K562 (cell line): Measurements from ENCODE around the gene ST6GALNAC1. TPM values are rescaled to one million over a fixed set of nuclear protein-coding genes. Genes with fewer than 3 reads are reported as not detected.
A peak's percentile ranks its signal among the peaks of the same experiment; 100 is the strongest.

Source experiments
- ATAC-seq: fragments of 200-7000 bp; cut with Tn5 transposase; 3 replicates; pipeline ENCODE4 v1.9.1; 2020; ENCODE audit warnings: moderate library complexity
- BruUV-seq: library from RNA; stranded (reverse); fragments of 400-500 nt; replicated peaks from 2 replicates; lab custom pipeline; 2021; lab: Mats Ljungman, UMichigan
- CTCF ChIA-PET: fragments of 300-600 bp; formaldehyde crosslinking; extraction: SDS; loops from one replicate; lab custom pipeline; 2021; ENCODE audit warnings: low intra/inter-chr PET ratio; lab: Yijun Ruan, JAX
- POLR2A ChIA-PET: fragments of 300-600, 350-650 bp; sonication (Branson Sonifier 250); formaldehyde crosslinking; extraction: SDS; loops from one replicate; lab custom pipeline; 2021; ENCODE audit warnings: antibody characterized with exemption, inconsistent platforms; lab: Yijun Ruan, JAX
- DNase-seq, 4 experiments: peaks; one replicate each; pipeline versions ENCODE4 v3.0.0 to v3.0.0-alpha.2; 2011 to 2018; ENCODE audit warnings: low spot score in 3 of 4, mixed read lengths in 3 of 4; ENCODE audit errors: extremely low read depth in 1 of 4
- FAIRE-seq: peaks from 2 replicates; lab custom pipeline; 2011; peaks lifted over from hg19 to GRCh38; lab: Jason Lieb, UNC
- H2AFZ ChIP-seq: 2 replicates; pipeline ENCODE4 v1.6.0; 2011; ENCODE audit warnings: low read depth, low read length, control low read depth, inconsistent platforms
- H3K27ac ChIP-seq: fragments of 200-600 bp; 3 replicates; pipeline ENCODE4 v1.8.0; 2011; ENCODE audit warnings: low read depth, mild to moderate bottlenecking, control low read depth, inconsistent platforms, low read length, moderate library complexity, mixed read lengths; ENCODE audit errors: extremely low read depth
- H3K27me3 ChIP-seq, 2 experiments: fragments of 300-600 bp in 1 of 2; 2 replicates in 1 of 2; 3 replicates in 1 of 2; pipeline versions ENCODE4 v1.6.0 to v1.8.0; 2011; ENCODE audit warnings: inconsistent platforms in 2 of 2, low read length in 2 of 2, mild to moderate bottlenecking in 1 of 2, mixed read lengths in 1 of 2, moderate library complexity in 1 of 2; ENCODE audit not compliant: control insufficient read depth in 2 of 2, insufficient read depth in 2 of 2
- H3K36me3 ChIP-seq: fragments of 300-600 bp; 3 replicates; pipeline ENCODE4 v1.8.0; 2011; ENCODE audit warnings: mild to moderate bottlenecking, low read length, inconsistent platforms; ENCODE audit not compliant: control insufficient read depth, insufficient read depth
- H3K4me1 ChIP-seq, 2 experiments: fragments of 200-600 bp in 1 of 2; replicated peaks in 1 of 2; 2 replicates in 1 of 2; 3 replicates in 1 of 2; pipeline versions ENCODE4 v1.5.1 to v1.8.0; 2011; ENCODE audit warnings: inconsistent platforms in 2 of 2, low read length in 2 of 2, mild to moderate bottlenecking in 1 of 2, mixed read lengths in 1 of 2, moderate library complexity in 1 of 2; ENCODE audit not compliant: control insufficient read depth in 2 of 2, insufficient read depth in 2 of 2
- H3K4me2 ChIP-seq: 2 replicates; pipeline ENCODE4 v1.6.1; 2011; ENCODE audit warnings: low read length, control low read depth, inconsistent platforms, mixed read lengths; ENCODE audit not compliant: insufficient read depth
- H3K4me3 ChIP-seq: fragments of 200-600 bp; sonication (generic), shearing (Covaris generic); 2 replicates; pipeline ENCODE4 v1.5.1; 2016; ENCODE audit warnings: control low read depth, inconsistent platforms
- H3K79me2 ChIP-seq: fragments of 200-600 bp; 3 replicates; pipeline ENCODE4 v1.8.0; 2011; ENCODE audit warnings: low read length, inconsistent platforms; ENCODE audit not compliant: control insufficient read depth, insufficient read depth
- H3K9ac ChIP-seq, 2 experiments: 2 replicates each; pipeline versions ENCODE4 v1.6.0 to v1.6.1; 2011; ENCODE audit warnings: low read depth in 2 of 2, low read length in 2 of 2, control low read depth in 1 of 2, inconsistent platforms in 1 of 2, mild to moderate bottlenecking in 1 of 2, mixed read lengths in 1 of 2; ENCODE audit not compliant: insufficient read depth in 1 of 2
- H3K9me1 ChIP-seq: one replicate; pipeline ENCODE4 v1.6.0; 2011; ENCODE audit warnings: inconsistent platforms, mild to moderate bottlenecking, low read length, moderate library complexity; ENCODE audit not compliant: control insufficient read depth, insufficient read depth
- H3K9me3 ChIP-seq: replicated peaks from 2 replicates; pipeline ENCODE4 v1.5.1; 2011; ENCODE audit warnings: low read depth, low read length, inconsistent platforms; ENCODE audit not compliant: control insufficient read depth, insufficient read depth
- H4K20me1 ChIP-seq: replicated peaks from 2 replicates; pipeline ENCODE4 v1.6.1; 2011; ENCODE audit warnings: low read length, inconsistent platforms, mixed read lengths; ENCODE audit not compliant: control insufficient read depth, insufficient read depth
- HSF4 ChIP-seq: fragments of 250-450 bp; sonication (Bioruptor Pico); IDR thresholded peaks from 2 replicates; pipeline ENCODE4 v2.1.2; 2022; ENCODE audit warnings: mild to moderate bottlenecking, moderate library complexity, borderline replicate concordance
- STAT5B ChIP-seq: fragments of 250-450 bp; sonication (Bioruptor Pico); IDR thresholded peaks from 2 replicates; pipeline ENCODE4 v1.8.0; 2021; ENCODE audit warnings: mild to moderate bottlenecking, inconsistent platforms
- WGBS: fragments of 100-300 bp; shearing (Covaris generic); methylation state at CpG from one replicate; pipeline ENCODE4 v1.1.6; 2016; ENCODE audit warnings: low coverage, mixed read lengths; ENCODE audit not compliant: insufficient coverage; ENCODE audit errors: missing lambda C conversion rate; 5-methylcytosine and 5-hydroxymethylcytosine counted together
- in situ Hi-C: fragments of 300-500 bp; cut with MboI; formaldehyde crosslinking; loops from 4 replicates; pipeline ENCODE4 v1.15.0; 2018; ENCODE audit warnings: inconsistent platforms, mixed read lengths
- intact Hi-C: fragments of 100-400 bp; cut with micrococcal nuclease; formaldehyde crosslinking; loops from 2 replicates; pipeline ENCODE4 v1.14.2; 2022
- polyA plus RNA-seq, 8 experiments: library from polyadenylated mRNA; depleted of rRNA in 4 of 8; stranded (reverse) in 5 of 8; unstranded in 3 of 8; fragments of >200 nt; fragmentation: Nextera tagmentation in 2 of 8; fragmentation: Illumina TruSeq in 1 of 8; extraction: Ambion mirVana in 2 of 8; extraction: Trizol in 1 of 8; gene quantifications; 2 replicates each; pipeline versions ENCODE4 v1.2.1 to v1.2.3, GENCODE V29; 2011 to 2014; ENCODE audit warnings: inconsistent platforms in 1 of 8, missing spikeins in 1 of 8
- total RNA-seq, 7 experiments: library from RNA; depleted of rRNA in 6 of 7; stranded (reverse); fragments of >200 nt in 6 of 7; fragmentation: Illumina TruSeq in 2 of 7; extraction: Trizol in 2 of 7; gene quantifications; 2 replicates each; pipeline versions ENCODE4 v1.2.1 to v1.2.3, GENCODE V29; 2011 to 2021; ENCODE audit warnings: low replicate concordance in 1 of 7
- TF ChIP-seq, protein P1 (sequence below): sonication (generic); formaldehyde crosslinking; IDR thresholded peaks from 2 replicates; pipeline ENCODE4 v1.8.1; 2023; ENCODE audit warnings: mild to moderate bottlenecking, missing genetic modification reagents
- TF ChIP-seq, protein P2 (sequence below), 2 experiments: fragments of 450-650 bp in 1 of 2; IDR thresholded peaks; 2 replicates each; pipeline ENCODE4 v1.6.1; 2011 to 2017; ENCODE audit warnings: low read depth in 2 of 2, antibody characterized with exemption in 1 of 2, borderline replicate concordance in 1 of 2, low read length in 1 of 2, mild to moderate bottlenecking in 1 of 2, mixed read lengths in 1 of 2; ENCODE audit not compliant: control insufficient read depth in 1 of 2
- TF ChIP-seq, protein P3 (sequence below): fragments of 250-450 bp; sonication (Bioruptor Pico); IDR thresholded peaks from 2 replicates; pipeline ENCODE4 v1.9.0; 2021; ENCODE audit warnings: mild to moderate bottlenecking
- TF ChIP-seq, protein P4 (sequence below), 2 experiments: IDR thresholded peaks; 2 replicates each; pipeline ENCODE4 v1.6.1; 2011; ENCODE audit warnings: borderline replicate concordance in 1 of 2, control low read depth in 1 of 2, low read depth in 1 of 2, low read length in 1 of 2, mild to moderate bottlenecking in 1 of 2, mixed read lengths in 1 of 2, moderate library complexity in 1 of 2; ENCODE audit not compliant: insufficient read depth in 1 of 2, insufficient read length in 1 of 2, poor library complexity in 1 of 2, severe bottlenecking in 1 of 2; ENCODE audit errors: extremely low read depth in 1 of 2
- TF ChIP-seq, protein P5 (sequence below), 2 experiments: fragments of 250-450 bp in 1 of 2; fragments of 450-650 bp in 1 of 2; sonication (Bioruptor Pico) in 1 of 2; IDR thresholded peaks; 2 replicates each; pipeline versions ENCODE4 v1.6.1 to v1.8.0; 2016 to 2021; ENCODE audit warnings: mild to moderate bottlenecking in 2 of 2, moderate library complexity in 2 of 2, missing compliant biosample characterization in 1 of 2, missing genetic modification characterization in 1 of 2
- TF ChIP-seq, protein P6 (sequence below): IDR thresholded peaks from 2 replicates; pipeline ENCODE4 v1.6.1; 2014; ENCODE audit warnings: antibody characterized with exemption

Gene ST6GALNAC1
- total and polyA plus RNA-seq, 9 of the 15 experiments (the other 6 are each of a cell fraction or from before 2014, with no cell fraction given): 20.6 to 68.4 (median 50.5) TPM

DNA sequence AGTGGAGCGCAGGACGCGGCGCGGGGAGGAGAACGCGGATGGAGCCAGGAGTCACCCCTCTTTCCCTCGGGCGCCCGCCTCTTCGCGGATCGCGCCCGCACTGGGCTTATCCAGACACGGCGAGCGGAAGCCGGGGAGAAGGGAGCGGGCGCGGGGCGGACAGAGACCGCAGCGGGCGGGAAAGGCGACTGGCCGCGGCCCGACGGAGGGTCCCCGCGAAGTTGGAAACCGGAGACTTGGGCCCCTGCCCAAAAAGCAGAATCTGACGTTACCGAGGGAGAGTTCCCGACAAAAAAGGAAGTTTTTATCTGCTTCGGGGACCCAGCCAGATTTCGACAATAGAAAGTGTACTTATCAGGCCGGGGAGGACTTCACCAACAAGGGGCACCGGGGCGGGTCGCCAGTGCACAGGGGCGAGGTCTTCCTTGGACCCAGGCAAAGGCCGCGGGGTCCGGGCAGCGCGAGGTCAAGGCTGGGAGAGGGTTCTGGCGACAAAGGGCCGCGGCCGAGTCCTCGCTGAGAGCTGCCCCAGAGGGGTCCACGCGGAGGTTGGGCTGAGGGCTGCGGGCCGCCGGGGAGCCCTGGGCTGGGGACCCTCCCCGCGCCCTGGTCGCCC is 58.4 kb downstream of the ST6GALNAC1 start:
- Histone ChIP-seq H3K9me3 (no peaks in the 10 kb centered on the region), H4K20me1 (no peaks in the 10 kb centered on the region), H3K9me1 (no peaks in the 10 kb centered on the region), H3K27me3 (peaks cover 0 to 6% of the 10 kb centered on the region in 2 experiments; a peak in 2 of 5 replicates), H3K9ac (peak overlapping the region in 1 of 2 experiments; percentile 68; a peak in 3 of 4 replicates), H3K79me2 (no peaks in the 10 kb centered on the region), H3K27ac (no peak overlapping the region), H2AFZ (peak overlapping the region; percentile 40; the same call in 1 of the 2 replicates), H3K4me3 (peak overlapping the region; percentile 13; the same call in 1 of the 2 replicates), H3K4me1 (peaks cover 0 to 28% of the 10 kb centered on the region in 2 experiments; a peak in 4 of 5 replicates), H3K36me3 (no peaks in the 10 kb centered on the region), H3K4me2 (peak overlapping the region; percentile 37)
- POLR2A ChIA-PET: interaction anchor here (0.6 to 1.5 kb wide), 6 partner anchors 12 to 39 kb away, joined by 3 to 5 read pairs (median 4); no protein-coding TSS in a partner anchor
- CTCF ChIA-PET: no interaction called here
- BruUV-seq: no TSS peak
- 52% methylated on average over 29 of the region's 62 CpGs for WGBS
- ATAC-seq (peak; percentile 43), DNase-seq (peak in 1 of 4 experiments; percentile 19), FAIRE-seq (no peak)
- in situ Hi-C loops (no loop called here), intact Hi-C loops (no loop called here)
- TF ChIP-seq, protein P1, sequence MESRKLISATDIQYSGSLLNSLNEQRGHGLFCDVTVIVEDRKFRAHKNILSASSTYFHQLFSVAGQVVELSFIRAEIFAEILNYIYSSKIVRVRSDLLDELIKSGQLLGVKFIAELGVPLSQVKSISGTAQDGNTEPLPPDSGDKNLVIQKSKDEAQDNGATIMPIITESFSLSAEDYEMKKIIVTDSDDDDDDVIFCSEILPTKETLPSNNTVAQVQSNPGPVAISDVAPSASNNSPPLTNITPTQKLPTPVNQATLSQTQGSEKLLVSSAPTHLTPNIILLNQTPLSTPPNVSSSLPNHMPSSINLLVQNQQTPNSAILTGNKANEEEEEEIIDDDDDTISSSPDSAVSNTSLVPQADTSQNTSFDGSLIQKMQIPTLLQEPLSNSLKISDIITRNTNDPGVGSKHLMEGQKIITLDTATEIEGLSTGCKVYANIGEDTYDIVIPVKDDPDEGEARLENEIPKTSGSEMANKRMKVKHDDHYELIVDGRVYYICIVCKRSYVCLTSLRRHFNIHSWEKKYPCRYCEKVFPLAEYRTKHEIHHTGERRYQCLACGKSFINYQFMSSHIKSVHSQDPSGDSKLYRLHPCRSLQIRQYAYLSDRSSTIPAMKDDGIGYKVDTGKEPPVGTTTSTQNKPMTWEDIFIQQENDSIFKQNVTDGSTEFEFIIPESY (CRISPR knock-in tag): 0 out of 2 replicates have a peak, but pooled peaks have one; percentile 13
- TF ChIP-seq, protein P2, sequence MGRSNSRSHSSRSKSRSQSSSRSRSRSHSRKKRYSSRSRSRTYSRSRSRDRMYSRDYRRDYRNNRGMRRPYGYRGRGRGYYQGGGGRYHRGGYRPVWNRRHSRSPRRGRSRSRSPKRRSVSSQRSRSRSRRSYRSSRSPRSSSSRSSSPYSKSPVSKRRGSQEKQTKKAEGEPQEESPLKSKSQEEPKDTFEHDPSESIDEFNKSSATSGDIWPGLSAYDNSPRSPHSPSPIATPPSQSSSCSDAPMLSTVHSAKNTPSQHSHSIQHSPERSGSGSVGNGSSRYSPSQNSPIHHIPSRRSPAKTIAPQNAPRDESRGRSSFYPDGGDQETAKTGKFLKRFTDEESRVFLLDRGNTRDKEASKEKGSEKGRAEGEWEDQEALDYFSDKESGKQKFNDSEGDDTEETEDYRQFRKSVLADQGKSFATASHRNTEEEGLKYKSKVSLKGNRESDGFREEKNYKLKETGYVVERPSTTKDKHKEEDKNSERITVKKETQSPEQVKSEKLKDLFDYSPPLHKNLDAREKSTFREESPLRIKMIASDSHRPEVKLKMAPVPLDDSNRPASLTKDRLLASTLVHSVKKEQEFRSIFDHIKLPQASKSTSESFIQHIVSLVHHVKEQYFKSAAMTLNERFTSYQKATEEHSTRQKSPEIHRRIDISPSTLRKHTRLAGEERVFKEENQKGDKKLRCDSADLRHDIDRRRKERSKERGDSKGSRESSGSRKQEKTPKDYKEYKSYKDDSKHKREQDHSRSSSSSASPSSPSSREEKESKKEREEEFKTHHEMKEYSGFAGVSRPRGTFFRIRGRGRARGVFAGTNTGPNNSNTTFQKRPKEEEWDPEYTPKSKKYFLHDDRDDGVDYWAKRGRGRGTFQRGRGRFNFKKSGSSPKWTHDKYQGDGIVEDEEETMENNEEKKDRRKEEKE (IDR thresholded peaks at IDR 0.05; ENCODE audit: borderline replicate concordance in 1 of 2, control insufficient read depth in 1 of 2, low read depth in 2 of 2, low read length in 1 of 2): no peak
- TF ChIP-seq, protein P3, sequence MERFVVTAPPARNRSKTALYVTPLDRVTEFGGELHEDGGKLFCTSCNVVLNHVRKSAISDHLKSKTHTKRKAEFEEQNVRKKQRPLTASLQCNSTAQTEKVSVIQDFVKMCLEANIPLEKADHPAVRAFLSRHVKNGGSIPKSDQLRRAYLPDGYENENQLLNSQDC (CRISPR knock-in tag): no peak
- TF ChIP-seq, protein P4, sequence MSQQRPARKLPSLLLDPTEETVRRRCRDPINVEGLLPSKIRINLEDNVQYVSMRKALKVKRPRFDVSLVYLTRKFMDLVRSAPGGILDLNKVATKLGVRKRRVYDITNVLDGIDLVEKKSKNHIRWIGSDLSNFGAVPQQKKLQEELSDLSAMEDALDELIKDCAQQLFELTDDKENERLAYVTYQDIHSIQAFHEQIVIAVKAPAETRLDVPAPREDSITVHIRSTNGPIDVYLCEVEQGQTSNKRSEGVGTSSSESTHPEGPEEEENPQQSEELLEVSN (IDR thresholded peaks at IDR 0.05; ENCODE audit: borderline replicate concordance in 1 of 2, extremely low read depth in 1 of 2, insufficient read depth in 1 of 2, insufficient read length in 1 of 2, low read depth in 1 of 2, low read length in 1 of 2, poor library complexity in 1 of 2, severe bottlenecking in 1 of 2): peak in 1 of 2 experiments; percentile 58
- TF ChIP-seq STAT5B (no peak), HSF4 (CRISPR knock-in tag) (no peak)
- TF ChIP-seq, protein P5, sequence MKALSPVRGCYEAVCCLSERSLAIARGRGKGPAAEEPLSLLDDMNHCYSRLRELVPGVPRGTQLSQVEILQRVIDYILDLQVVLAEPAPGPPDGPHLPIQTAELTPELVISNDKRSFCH (CRISPR knock-in tag; IDR thresholded peaks at IDR 0.05): no peak
- TF ChIP-seq, protein P5 (tag; IDR thresholded peaks at IDR 0.05): no peak
- TF ChIP-seq, protein P6, sequence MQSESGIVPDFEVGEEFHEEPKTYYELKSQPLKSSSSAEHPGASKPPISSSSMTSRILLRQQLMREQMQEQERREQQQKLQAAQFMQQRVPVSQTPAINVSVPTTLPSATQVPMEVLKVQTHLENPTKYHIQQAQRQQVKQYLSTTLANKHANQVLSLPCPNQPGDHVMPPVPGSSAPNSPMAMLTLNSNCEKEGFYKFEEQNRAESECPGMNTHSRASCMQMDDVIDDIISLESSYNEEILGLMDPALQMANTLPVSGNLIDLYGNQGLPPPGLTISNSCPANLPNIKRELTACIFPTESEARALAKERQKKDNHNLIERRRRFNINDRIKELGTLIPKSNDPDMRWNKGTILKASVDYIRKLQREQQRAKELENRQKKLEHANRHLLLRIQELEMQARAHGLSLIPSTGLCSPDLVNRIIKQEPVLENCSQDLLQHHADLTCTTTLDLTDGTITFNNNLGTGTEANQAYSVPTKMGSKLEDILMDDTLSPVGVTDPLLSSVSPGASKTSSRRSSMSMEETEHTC: no peak
